NCI-H1417 treated with DMSO at 0.1 percent for 48 hours (cell line): ENCODE measurements around the gene FXYD1.
"Not testable (repeated sequence)": the region's sequence is repeated elsewhere in the genome, so short reads cannot be mapped to it uniquely, and the experiment has no call there.

Experiments used
- DNase-seq: peaks from one replicate; lab custom pipeline; 2025; lab: John Stamatoyannopoulos, UW

Gene FXYD1

DNA sequence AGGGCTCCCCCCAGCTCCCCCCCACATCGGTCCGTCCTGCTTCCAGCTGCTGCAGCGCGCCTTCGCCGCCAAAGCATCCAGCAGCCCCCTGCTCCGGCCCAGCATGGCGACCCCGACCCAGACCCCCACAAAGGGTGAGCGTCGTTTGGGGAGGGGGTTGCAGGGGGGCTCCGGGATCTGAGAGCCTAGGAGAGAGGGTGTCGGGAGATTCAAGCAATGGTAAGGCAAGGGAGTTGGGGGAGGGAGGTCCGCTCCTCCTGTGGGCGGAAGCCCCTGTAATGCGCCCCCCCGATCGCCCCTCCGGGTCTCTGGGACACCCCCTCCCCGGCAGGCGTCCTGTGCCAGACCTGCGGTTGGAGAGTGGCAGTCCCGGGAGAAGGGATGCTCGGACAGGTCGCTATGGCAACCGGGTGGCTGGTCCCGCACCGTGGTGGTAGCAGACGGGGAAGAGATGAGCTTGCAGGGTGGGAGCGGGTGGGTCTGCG lies 4.6 kb downstream of the FXYD1 start, which contains the start of gene FXYD7:
TSS of gene FXYD7 (plus strand) at position 25 of the 485 bp plus-strand sequence. CDS start at position 104, 79 bp downstream.
- DNase-seq, result no peak

DNA sequence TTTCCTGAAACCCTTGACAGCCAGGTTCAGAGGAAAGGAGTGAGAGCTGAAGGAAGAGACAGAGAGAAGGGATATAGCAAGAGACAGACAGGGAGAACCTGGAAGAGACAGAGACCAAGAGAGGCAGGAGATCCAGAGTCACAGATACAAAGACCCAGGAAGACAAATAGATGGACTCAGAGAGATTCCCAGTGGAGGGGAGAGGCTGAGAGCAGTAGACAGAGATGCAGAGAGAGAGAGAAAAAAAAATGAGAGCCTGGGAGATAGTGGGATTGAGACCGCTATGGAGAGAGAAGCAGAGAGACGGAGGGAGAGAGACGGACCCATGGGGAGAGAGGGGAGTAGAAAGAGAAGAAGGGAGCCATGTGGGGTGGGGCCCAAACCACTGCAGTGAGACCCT lies 5.2 kb downstream of the FXYD1 start:
- DNase-seq, result no peak

- no peak for DNase-seq
These were observed 5.6 kb downstream of the FXYD1 start for GRCh38 chr19:35144259-35144599.

DNA sequence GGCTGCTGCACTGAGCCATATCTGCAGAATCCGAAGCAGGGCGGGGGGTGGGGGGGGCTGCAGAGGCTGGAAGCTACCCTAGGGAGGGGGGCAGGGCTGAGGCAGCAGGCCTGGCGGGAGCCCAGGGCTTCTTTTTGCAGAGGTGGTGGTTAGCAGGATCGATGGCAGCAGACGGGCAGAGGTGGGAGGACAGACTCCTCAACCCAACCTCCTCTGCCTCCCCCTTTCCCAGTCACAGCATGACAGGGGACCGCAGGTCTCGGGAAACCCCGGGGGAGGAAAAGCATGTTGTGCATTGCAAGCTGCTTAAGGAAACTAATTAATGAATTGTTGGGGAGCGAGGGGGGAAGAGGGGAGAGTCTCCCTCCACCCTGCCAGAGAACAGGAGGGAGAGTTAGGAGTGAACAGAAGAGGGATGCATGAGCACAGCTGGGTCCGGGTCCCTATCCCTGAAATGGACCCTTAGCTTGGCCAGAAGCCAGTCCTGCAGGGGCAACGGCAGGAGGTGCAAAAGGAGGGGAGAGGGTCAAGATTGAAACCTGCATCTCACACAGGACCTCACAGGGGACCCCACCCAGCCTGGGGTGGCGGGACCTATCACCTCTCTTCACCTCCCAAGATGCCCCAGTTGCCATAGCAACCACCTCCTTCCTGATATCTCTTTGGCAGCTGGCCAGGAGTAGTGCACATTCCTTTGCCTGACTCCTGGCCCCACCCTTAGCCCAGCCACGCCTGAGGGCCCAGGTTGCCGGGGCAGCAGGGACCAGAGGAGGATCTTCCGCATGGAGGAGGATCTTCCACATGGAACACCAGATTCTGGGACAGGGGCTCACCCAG lies 6.2 kb downstream of the FXYD1 start:
- DNase-seq, result no peak

DNA sequence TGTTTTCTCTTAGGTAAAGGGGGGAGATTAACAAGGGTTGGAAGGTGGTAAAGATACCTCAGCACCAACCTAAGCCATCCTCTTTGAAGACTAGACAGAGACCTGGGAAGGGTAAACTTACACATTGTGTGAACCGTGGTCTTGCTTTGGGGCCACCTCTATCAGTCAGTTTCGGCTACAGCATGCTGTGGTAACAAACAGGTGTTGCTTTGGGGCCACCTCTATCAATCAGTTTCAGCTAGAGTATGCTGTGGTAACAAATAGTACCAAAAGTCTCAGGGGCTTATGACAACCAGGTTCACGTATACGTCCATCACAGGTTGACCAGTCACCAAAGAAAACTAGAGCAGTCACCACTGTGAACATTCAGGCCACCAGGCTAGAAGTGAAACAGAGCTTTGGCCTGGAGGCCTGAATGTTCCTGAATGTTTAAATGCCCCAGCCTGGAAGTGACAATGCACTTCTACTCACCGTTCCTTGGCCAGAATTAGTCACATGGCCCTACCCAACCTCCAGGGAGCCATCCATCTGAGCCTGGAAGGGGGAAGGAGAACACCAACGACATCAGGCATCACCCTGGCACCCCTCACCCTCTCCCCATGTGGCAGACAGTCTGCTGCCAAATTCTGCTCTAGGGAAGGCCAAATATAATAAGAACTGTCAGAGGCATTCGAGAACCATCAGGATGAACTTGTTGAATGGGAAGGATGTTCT lies 8.3 kb downstream of the FXYD1 start:
- no peak for DNase-seq

- no peak for DNase-seq
These were observed 10.8 kb downstream of the FXYD1 start for GRCh38 chr19:35149463-35149862.

DNA sequence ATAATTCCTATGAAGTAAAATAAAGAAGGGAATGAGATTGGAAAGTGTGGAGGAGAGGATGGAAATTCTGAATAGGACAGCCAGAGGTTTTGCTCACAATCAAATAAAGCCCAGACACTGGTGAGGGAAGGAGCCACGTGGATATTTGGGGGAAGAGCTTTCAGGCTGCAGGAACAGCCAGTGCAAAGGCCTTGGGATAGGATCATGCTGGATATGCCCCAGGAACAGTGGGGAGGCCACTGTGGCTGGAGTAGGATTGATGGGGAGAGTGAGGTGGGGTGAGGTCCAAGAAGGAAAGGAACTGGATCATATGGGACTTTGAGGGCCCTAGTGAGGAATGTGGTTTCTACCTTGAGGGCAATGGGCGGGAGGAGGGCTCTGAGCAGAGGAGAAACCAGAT lies 11.8 kb downstream of the FXYD1 start:
- DNase-seq, result no peak

- no peak for DNase-seq
These were observed 12.8 kb downstream of the FXYD1 start for GRCh38 chr19:35151273-35152065.

- not testable (repeated sequence) for DNase-seq
These were observed 14.5 kb downstream of the FXYD1 start for GRCh38 chr19:35153129-35153522.

GRCh38 chr19:35153701-35154524 lies 15.3 kb downstream of the FXYD1 start:
- no peak for DNase-seq

GRCh38 chr19:35154525-35155406 lies 16.1 kb downstream of the FXYD1 start, which contains the start of gene FXYD5:
FXYD5 (plus strand) TSS chr19:35154735; CDS start chr19:35155551, 816 bp downstream.
- DNase-seq, result no peak

GRCh38 chr19:35155441-35155840 lies 16.8 kb downstream of the FXYD1 start:
- no peak for DNase-seq

DNA sequence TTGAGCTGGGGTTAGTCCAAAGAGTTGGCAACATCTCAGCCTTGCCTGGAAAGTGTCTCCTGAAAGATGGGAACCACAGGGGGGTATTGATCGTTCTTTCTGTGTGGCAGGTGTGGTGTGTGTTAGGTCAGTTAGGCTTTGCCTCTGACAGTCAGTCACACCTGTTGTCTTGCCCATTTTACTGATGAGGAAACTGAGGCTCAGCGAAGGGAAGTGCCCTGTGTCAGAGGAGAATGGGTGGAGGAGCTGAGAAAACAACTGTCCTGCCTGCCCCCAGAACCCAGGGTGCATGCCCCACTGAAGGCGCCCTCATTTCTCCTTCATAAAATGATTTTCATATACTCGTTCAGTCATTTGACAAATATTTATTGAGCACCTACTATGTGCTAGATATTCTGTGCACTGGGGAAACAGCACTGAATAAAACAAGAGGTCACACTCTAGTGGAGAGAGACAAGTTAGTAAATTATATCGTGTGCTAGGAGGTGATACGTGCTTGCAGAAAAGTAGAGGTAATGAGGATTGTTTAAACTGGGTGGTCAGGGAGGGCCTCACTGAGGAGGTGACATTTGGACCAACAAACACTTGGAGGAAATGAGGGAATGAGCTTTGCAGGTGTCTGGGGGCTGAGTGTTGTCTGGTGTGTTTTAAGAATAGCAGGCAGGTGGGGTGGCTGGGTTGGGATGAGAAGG lies 17.5 kb downstream of the FXYD1 start:
- DNase-seq, result no peak

- DNase-seq, result no peak
These were observed 18.0 kb downstream of the FXYD1 start for GRCh38 chr19:35156673-35157014.

- no peak for DNase-seq
These were observed 18.8 kb downstream of the FXYD1 start for GRCh38 chr19:35157431-35157830.

DNA sequence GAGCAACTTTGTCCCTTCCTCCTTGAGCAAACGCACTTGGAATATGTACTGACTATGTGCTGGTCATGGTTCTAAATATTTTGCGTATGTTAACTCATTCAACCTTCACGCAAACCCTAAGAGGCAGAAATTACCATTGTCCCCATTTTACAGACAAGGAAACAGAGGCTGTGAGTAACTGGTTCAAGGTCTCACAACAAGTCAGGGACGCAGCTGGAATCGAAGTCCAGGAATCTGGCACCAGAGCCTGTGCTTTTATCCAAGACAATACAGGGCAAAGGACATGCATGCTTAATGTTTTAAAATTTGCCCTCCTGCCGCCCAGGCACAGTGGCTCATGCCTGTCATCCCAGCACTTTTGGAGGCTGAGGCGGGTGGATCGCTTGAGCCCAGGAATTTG lies 21.0 kb downstream of the FXYD1 start:
- DNase-seq, result no peak

GRCh38 chr19:35160629-35161433 lies 22.2 kb downstream of the FXYD1 start:
- DNase-seq, result no peak

GRCh38 chr19:35161434-35161743 lies 22.8 kb downstream of the FXYD1 start:
- DNase-seq, result no peak
